IPS-18c (cell line): ENCODE results near the gene CTNNA2.

Experiments
- H3K4me3 ChIP-seq: 2 replicates; pipeline ENCODE4 v1.7.0; 2013; ENCODE audit warnings: low read depth, mild to moderate bottlenecking, low read length, moderate library complexity; ENCODE audit not compliant: insufficient read depth
- H3K9me3 ChIP-seq: one replicate; pipeline ENCODE4 v1.6.1; 2013; ENCODE audit warnings: mild to moderate bottlenecking, low read length, moderate library complexity; ENCODE audit not compliant: control insufficient read depth, insufficient read depth

CTNNA2 gene

DNA sequence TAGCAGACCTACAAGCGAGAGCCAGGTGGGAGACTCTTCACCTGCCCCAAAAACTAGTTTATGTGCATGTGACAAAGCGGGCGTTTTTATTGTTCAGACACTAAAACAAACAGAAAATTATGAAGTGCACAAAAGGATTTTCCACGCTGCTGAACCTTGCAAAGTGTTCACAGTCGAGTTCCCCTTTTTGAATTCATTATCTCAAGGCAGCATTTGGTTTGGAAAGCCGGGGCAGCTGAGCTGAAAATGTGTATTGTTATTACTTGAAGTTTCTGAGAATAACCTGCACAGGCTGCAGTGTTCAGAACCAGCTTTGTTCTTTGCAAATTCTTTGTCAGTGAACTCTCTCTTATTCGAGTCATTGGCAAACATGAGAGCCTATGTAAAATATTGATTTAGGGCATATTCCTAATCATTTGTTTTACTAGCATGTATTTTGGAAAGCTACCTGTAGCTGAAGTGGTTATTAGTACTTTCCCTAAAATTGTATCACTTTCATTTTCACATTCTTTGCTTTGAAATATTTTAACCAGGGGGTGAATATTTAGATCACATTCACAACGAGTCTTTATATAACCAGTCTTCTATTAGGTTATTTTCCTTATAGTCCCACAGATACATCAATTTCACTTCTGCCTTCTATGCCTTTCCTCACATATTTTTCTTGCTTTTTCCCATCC lies 732.2 kb downstream of the CTNNA2 start:
- H3K4me3 ChIP-seq: no peak overlapping the region

DNA sequence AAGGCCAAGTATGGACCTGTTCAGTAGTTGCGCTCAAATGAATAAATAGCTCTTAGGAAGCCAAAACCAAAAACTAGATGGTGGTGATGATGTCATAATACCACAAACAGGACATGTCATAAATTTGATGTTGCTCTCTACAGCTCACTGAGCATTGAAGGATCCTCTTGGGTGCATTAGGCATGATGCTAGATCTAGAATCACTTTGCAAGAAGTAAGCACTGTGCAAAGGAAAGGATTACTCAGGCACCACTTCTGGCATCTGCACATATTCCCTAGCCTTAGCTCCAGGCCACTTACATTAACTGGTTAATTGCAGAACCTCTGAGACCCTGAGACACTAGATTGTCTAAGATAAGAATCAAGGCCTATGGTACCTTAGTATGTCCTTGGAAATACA lies 733.7 kb downstream of the CTNNA2 start:
- H3K4me3 ChIP-seq: no peak overlapping the region
- no peaks in the 10 kb centered on the region for H3K9me3 ChIP-seq

More for the DNA sequence above, 732.2 kb downstream of the CTNNA2 start:
- no peaks in the 10 kb centered on the region for H3K9me3 ChIP-seq

DNA sequence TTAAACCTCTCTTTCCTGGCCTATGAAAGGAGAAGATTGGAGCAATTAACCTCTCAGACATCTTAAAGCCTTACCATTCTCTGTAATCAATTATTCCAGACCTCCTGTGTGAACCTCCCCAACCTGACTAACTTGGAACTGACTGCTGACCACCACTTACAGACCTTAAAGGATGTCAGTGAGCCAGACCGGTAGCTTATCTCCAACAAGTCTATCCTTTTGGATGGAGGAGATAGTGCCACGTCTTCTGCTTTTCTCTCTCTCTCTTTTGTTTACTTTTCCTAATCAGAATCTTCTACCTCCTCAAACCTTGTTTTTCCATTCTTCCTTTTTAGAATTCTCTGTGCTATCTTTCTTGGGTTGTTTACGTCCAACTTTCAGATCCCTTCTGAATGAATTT lies 734.5 kb downstream of the CTNNA2 start:
- no peak overlapping the region for H3K4me3 ChIP-seq
- H3K9me3 ChIP-seq: no peaks in the 10 kb centered on the region

DNA sequence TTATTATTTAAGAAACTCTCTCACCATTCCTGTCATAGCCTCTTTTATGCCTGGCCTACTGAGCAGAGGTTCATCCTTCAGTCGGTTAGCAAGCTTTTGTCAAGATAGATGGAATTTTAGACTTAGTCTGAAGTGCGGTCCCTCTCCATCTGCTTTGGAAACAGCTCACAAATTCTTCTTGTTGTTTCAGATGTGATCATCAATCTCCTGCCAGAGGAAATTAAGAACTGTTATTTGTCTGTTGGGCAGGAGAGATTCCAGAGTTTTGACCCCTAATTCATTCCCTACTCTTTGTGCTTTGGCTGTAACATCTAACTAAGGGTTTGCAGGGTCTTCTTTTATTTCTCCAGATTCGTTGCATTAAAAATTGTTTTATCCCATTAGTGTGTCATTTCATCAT lies 735.3 kb downstream of the CTNNA2 start:
- no peak overlapping the region for H3K4me3 ChIP-seq
- H3K9me3 ChIP-seq: no peaks in the 10 kb centered on the region

DNA sequence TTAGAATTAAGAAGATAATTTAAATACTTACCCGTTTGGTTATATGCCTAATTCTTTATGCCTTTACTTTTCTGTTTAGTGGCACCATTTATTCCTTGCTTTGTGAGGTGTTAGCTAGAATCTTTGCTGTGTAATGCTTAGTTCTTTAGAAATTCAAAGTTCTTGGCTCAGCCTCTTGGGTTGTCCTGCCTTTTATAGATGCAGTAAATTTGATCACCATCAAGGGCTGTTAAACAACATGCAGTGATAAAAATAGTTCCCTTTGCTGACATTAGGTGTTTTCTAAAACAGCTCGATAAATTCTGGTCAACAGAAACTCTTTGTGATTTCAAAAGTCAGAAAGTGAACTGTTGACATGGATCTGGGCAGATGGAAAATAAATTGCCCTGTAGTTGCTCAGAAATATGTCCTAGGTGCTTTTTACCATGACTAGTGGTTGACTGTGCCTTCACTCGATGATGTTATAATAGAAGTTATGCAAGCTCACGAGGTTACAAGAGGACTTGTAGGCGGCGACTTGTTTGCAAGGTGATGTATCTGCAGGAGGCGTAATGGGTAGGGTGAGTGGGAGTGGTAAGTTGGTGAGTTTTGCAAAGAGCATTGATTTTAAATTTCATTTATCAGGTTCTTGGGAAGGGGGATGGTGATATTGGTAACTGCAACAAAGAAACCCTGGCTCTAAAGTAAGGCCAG lies 739.6 kb downstream of the CTNNA2 start:
- Histone ChIP-seq H3K9me3 (no peaks in the 10 kb centered on the region), H3K4me3 (no peak overlapping the region)

DNA sequence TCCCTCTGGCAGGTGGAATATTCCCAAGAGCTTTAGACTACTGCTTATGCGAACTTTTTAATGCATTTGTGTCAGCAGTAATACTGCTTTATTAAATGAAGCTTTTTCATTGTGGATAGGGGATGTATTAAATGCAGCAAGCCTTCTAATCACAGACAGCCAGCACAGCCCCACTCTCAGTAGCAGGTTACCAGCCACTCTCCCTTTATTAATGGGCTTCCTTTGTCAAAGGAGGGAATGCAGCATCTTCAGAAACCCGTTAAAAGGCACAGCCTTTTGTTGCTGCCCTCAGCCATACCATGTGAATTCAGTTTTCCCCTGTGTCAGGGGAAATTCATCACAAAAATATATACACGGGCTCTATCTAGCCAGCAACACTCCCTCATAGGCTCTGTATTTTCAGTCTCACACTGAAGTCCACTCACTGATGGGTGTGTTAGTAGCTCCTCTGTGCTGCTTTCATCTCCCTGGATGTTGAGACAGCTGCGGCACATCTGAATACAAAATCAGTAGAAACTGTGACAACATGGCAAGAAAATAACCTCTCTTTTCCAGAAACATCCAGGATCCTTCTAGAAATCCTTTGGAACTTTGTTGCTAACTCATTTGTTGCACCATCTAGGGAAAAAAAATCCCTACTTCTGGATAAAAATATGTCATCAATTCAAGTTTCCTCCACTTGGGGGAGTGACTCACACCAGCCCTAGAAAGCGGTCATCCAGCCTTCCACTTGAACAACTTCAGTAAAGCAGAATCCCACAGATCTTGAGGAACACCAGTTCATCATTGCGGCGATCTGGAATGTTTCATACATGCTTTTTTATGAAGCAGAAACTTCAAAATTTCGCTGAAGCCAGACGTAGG lies 743.3 kb downstream of the CTNNA2 start:
- H3K9me3 ChIP-seq: no peaks in the 10 kb centered on the region
- H3K4me3 ChIP-seq: no peak overlapping the region

DNA sequence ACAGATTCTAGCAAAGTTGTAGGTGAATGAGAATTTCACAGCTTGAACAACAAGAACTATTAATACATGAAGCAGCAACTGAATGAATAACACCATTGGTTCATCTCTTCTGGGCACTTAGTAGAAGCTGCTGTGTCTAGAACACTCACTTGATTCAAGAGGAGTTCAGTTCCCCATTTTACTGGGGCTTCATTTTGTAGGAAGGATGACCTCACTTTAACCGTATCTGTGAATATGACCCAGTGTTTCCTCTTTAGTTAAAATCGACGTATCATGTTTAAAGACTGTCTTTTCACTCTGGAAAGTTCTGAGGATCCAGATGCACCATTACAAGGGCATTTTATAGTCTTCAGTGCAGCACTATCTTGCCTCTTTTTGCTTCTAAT lies 743.9 kb downstream of the CTNNA2 start:
- Histone ChIP-seq H3K9me3 (no peaks in the 10 kb centered on the region), H3K4me3 (no peak overlapping the region)

DNA sequence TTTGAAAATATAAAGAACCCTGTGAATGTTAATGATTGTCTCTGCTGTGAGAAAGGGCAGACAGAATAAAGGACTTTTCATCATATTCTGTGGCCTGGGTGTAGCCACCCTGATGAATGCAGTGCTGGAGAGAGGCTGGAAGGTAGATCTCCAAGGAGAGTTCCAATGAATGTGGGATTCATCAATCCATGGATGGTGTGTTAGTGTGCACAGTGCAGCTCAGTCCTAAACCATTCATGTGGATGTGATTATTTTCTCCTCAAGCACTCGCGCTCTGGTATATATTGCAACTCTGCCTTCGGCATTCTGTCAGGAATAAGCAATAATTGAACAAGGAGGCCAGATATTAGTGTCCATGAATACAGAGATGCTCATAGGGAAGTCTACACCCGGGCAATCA lies 744.6 kb downstream of the CTNNA2 start:
- Histone ChIP-seq H3K4me3 (no peak overlapping the region), H3K9me3 (no peaks in the 10 kb centered on the region)

DNA sequence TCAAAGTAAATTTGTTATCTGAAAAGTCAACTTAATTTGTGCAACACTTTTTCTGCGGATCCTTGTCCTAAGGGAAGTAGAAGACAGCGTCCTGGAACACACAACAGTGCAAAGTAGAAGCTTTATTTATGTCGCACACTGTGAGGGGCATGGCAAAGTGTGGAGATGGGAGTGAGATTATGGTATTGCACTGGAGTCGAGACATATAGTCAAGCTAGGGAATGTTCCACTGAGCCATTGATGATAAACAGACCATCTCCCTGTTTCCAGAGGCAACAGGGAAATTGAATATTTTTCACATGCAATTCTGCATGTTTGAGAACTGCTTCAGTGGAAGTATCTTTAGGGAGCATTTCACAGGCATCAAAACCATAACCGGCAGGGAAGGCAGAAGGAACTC lies 745.5 kb downstream of the CTNNA2 start:
- Histone ChIP-seq H3K9me3 (no peaks in the 10 kb centered on the region), H3K4me3 (no peak overlapping the region)

DNA sequence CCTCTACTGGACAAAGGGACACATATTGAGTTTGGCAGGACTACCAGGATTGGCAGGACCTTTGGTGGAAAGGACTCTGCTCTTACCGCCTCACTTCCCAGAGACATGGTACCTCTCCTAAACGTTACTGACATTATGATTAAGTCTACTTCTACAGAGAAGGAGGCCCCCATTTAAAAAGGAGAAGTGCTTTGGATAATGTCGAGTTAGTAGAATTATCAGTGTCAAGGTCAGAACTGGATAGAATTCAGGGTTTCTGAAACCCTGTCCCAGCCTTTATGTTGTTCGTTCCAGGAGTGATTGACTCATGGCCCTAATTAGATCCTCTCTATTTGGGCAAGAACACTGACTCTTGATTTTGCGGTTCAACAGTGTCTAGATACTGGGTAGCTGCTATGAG lies 745.9 kb downstream of the CTNNA2 start:
- Histone ChIP-seq H3K9me3 (no peaks in the 10 kb centered on the region), H3K4me3 (no peak overlapping the region)

DNA sequence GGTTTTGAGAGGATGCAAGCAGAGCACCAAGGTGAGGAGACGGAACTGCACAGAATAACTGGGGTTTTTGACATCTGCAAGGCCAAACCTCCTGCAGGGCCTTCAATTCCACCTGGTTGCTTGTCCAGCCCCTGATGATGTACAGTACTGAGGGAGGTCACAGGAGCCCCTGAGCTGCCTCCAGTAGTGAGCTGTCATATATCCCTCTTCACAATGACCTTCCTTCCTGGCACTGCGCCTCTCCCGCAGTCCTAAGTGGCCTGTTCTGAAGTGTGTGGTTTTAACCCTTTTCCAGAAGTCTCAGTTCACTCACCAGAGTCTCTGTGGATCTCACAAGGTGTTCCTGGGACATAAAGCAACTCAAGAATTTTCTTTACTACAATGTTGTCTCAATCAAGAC lies 746.4 kb downstream of the CTNNA2 start:
- no peak overlapping the region for H3K4me3 ChIP-seq
- no peaks in the 10 kb centered on the region for H3K9me3 ChIP-seq

DNA sequence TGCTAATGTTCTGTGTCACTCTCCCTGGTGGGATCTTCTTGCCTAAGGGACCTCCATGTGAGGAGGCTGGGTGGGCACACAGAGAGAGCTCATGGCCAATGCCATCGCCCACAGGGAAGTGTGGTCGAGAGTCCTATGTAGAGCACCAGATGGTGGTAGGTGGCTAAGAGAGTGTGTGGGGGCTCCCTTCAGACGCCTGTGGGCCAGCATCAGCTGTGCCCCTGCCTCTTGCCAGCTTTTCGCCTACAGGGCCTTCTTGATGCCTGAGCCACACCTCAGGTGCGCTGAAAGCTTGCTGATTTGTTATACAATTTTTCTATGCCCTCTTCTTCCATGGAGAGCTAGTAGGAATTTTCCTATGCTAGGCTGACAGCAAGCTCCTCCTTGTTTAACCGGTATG lies 753.4 kb downstream of the CTNNA2 start:
- no peak overlapping the region for H3K4me3 ChIP-seq
- H3K9me3 ChIP-seq: no peaks in the 10 kb centered on the region

DNA sequence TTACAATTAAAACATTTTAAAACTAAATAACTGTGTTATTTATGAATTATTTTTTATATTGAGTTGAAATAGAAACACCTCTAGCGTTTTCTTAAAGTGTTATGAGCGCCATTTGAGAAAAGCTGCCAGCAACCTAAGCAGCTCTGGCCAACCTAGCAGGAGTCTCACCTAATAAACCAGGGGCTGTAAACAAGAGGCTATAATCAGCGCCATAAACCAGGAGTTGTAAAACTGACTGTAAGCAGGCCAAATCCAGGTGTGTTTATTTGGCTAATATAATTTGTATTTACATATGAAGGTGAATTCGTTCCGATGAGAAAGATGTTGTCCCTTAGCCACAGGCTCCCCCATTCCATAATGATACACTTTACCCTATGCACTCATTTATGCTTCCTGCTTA lies 757.0 kb downstream of the CTNNA2 start:
- H3K9me3 ChIP-seq: no peaks in the 10 kb centered on the region
- no peak overlapping the region for H3K4me3 ChIP-seq

DNA sequence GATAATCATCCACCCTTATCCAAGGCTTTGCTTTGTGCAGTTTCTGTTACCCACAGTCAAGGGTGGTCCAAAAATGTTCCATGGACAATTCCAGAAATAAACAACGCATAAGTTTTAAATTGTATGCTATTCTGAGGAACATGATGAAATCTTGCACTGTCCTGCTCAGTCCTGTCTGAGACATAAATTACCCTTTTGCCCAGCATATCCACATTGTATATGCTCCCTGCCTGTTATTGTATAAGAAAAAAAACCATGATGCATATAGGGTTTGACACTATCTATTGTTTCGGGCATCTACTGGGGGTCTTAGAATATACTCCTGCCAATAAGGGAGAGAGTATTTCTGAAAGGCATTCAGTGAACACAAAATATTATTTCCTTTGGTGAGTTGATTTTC lies 767.7 kb downstream of the CTNNA2 start:
- Histone ChIP-seq H3K4me3 (no peak overlapping the region), H3K9me3 (peaks cover 3% of the 10 kb centered on the region)

DNA sequence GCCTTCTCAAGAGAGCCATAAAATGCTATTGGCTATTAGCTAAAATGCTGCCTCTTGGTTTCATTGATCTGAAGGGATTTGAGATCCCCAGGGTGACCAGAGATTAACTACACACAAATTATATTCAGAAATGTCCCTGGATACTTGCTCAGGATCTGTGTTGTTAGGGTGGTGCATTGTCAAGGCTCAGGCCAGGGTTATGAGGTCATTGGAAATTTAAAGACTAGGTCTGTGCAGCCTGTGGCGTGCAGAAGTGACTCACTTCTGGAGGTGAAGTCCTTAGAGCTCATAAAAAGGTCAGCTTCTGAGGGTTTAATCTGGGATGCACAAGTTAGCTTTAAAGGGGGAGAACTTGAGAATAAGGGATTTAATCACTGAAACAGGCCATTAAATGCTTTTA lies 768.2 kb downstream of the CTNNA2 start:
- H3K4me3 ChIP-seq: no peak overlapping the region
- H3K9me3 ChIP-seq: peaks cover 3% of the 10 kb centered on the region

DNA sequence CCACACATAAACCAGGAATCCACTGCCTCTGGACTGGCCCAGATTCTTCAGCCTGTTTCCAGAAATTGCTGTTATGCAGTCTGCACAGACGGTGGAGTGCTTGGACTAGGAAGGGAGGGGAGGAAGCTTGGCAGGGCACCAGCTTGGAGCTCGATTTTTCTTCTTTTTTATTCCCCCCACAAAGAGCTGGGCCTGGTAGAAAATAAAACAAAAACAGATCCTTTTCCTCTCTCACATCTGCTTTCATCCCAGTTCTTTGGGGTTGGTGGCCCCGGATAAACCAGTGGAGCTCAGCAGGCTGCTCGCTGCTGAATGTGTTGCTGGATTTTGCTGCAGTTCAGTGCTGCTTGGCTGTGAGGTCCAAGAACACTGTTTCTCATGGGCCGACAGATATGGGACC lies 775.7 kb downstream of the CTNNA2 start:
- Histone ChIP-seq H3K4me3 (no peak overlapping the region), H3K9me3 (no peaks in the 10 kb centered on the region)

DNA sequence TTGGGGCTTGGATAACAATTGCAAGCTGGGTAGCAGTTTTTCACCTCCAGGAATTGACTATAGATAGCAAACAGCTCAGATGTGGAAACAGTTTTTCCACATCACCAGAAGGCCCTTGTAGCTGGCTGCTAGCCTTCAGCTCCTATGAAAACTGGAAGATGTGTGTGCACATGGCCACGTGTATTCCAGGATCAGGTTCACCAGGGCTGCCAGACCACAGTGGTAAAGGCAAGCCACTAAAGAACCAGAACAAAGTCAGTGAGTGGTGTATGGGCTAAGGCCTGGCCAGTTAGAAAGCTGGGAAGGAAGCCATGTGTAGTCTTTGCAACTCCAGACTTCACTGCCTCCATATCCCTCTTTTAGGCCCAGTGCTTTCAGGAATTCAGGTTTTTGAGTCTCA lies 778.8 kb downstream of the CTNNA2 start:
- Histone ChIP-seq H3K4me3 (no peak overlapping the region), H3K9me3 (no peaks in the 10 kb centered on the region)

DNA sequence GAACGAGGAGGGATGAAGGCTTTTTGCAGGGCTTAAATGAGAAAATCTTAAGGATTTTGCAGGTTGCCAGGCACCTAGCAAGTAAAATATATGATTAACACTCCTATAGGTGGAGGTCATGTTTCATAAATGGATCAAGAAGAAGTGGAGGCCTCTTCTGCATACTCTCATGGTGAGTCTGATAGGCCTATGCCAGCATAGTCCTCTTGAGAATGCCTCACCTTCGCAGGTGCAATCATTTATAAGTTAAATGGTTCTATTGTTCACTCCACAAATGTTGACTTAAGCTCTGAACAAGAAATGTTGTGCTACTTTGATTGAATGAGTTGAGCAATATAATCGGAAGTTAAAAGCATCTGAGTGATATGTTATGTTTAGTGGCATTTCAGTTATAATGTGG lies 779.6 kb downstream of the CTNNA2 start:
- Histone ChIP-seq H3K9me3 (no peaks in the 10 kb centered on the region), H3K4me3 (no peak overlapping the region)
